Measurements from ENCODE around the gene BAG5. TPM values are rescaled to one million over a fixed set of nuclear protein-coding genes. Genes with fewer than 3 reads are reported as not detected.

Gene BAG5
- polyA plus RNA-seq, 1 experiment: 12.5 TPM

- H3K9me3 ChIP-seq (ENCODE audit: control insufficient read depth, insufficient read depth, low read length): peaks cover 4% of the 10 kb centered on the region; the same call in 1 of the 2 replicates
- CTCF ChIA-PET: no interaction called here
- H3K27me3 ChIP-seq (ENCODE audit: control insufficient read depth, insufficient read depth, low read length): no peaks in the 10 kb centered on the region
- no peak for TF ChIP-seq CTCF (IDR thresholded peaks at IDR 0.05; ENCODE audit: low read depth, low read length)
- DNase-seq (ENCODE audit: low read depth, low spot score): no peak
- no peak overlapping the region for H3K27ac ChIP-seq (ENCODE audit: low read depth, low read length)
- peak overlapping the region; percentile 83; the same call in 1 of the 2 replicates for H3K4me3 ChIP-seq (ENCODE audit: low read depth, low read length)
- POLR2A ChIA-PET: interaction anchor here (1.8 kb wide), 1 partner anchor 20 kb away, joined by 7 read pairs; no protein-coding TSS in a partner anchor
Measured at GRCh38 chr14:103560691-103561090, 1.8 kb downstream of the BAG5 start.

DNA sequence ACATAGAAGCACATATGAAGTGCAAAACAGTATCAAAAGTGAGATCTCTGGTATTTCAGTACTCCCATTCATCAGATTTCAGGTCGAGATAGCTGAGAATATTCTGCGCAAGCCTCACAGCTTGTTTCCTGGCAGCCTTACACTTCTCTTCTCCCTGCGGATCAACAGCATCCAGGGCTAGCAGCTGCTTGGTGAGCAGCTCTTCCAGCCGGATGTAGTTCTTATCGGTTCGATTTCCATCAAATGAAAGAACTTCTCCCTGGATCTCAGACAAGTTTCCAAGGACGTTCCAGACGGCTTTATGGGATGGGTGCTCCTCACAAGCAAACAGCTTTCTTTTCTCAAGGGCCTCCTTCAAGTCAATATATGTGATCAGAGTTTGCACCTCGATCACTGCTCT is 2.7 kb downstream of the BAG5 start:
- TF ChIP-seq CTCF (IDR thresholded peaks at IDR 0.05; ENCODE audit: low read depth, low read length): no peak
- H3K27me3 ChIP-seq (ENCODE audit: control insufficient read depth, insufficient read depth, low read length): no peaks in the 10 kb centered on the region
- H3K27ac ChIP-seq (ENCODE audit: low read depth, low read length): no peak overlapping the region
- CTCF ChIA-PET: interaction anchor here (0.7 to 4.1 kb wide), 2 partner anchors 12 to 60 kb away, joined by 3 to 22 read pairs; no protein-coding TSS in a partner anchor
- no peak for DNase-seq (ENCODE audit: low read depth, low spot score)
- peaks cover 4% of the 10 kb centered on the region; the same call in 1 of the 2 replicates for H3K9me3 ChIP-seq (ENCODE audit: control insufficient read depth, insufficient read depth, low read length)
- no peak overlapping the region for H3K4me3 ChIP-seq (ENCODE audit: low read depth, low read length)
- POLR2A ChIA-PET: no interaction called here

DNA sequence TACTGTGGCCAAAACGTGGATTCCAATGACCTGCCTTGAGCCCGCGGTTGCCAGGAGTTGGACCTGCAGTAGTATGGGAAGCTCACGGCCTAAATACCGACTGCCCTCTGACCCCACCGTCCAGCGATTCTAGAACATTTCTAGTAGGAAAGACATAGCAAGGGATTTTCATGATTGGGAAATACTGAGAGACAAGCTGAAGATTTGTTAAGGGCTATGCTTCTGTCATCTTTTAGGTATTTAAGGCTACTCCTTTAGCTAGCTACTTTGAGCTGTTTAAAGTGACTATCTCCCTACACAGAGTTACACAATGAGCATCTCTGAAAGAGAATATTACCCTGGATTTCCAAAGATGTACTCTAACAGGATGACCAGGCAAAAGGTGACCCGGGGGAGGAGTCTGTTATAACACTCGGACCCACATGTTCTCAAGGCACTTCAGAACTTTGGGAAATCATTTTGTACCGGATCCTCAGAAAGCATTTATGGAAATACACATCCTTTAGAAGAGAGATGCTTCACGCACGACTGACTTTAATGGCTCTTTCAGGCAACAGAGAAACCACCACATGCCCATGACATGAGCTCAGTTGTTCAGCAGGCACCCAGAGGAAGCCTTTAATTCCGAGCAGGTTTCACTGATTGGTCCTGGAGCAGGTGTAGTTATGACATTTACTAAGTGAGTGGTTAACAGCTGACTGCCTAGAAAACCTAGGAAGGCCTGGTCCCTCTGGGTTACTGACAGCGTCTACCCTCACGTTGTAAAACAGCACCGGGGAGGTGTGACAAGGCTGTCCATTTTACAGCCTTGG is 4.2 kb downstream of the BAG5 start:
- Histone ChIP-seq H3K9me3 (ENCODE audit: control insufficient read depth, insufficient read depth, low read length) (peaks cover 4% of the 10 kb centered on the region; the same call in 1 of the 2 replicates), H3K27ac (ENCODE audit: low read depth, low read length) (peak overlapping the region; percentile 42), H3K27me3 (ENCODE audit: control insufficient read depth, insufficient read depth, low read length) (no peaks in the 10 kb centered on the region), H3K4me3 (ENCODE audit: low read depth, low read length) (no peak overlapping the region)
- DNase-seq (ENCODE audit: low read depth, low spot score): no peak
- POLR2A ChIA-PET: interaction anchor here (1.2 kb wide), 1 partner anchor 30 kb away, joined by 3 read pairs; no protein-coding TSS in a partner anchor
- TF ChIP-seq CTCF (IDR thresholded peaks at IDR 0.05; ENCODE audit: low read depth, low read length): no peak
- CTCF ChIA-PET: interaction anchor here (0.7 to 4.1 kb wide), 3 partner anchors 10 to 169 kb away, joined by 4 to 22 read pairs (median 6); no protein-coding TSS in a partner anchor

DNA sequence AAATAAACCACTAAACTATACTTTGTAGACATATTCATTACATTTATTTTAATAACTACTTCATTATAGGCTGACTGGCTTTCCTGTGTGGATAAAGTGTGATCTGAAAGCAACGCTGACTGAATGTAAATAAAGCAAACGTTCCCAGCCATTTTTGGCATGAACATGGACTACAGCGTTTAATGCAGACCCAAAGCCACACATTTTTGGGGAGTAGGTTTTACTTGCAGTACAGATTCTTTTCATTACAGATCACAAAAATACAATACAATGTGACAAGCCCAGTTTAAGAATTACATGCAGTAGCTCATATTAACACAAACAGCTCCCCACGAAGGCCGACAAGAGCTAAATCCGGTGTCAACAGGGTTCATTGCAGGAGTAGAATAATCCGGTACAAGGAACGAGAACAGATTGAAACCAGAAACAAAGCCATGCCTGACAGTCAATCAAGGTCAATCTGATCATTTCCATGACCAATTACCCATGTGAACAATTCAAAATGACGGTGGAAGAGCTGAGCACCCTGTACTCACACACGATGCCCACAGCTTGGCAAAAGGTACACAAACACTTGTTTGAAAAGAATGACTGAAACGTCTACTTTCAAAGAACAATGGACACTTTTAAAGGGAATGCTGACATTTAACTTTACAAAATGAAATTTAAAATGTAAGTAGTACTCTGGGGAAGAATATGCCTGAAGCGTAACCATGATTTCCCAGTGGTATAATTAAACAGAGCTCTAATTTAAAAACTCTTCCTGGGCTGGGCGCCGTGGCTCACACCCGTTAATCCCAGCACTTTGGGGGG is 5.3 kb downstream of the BAG5 start:
- POLR2A ChIA-PET: no interaction called here
- no peaks in the 10 kb centered on the region; the same call in 1 of the 2 replicates for H3K9me3 ChIP-seq (ENCODE audit: control insufficient read depth, insufficient read depth, low read length)
- H3K4me3 ChIP-seq (ENCODE audit: low read depth, low read length): no peak overlapping the region
- CTCF ChIA-PET: interaction anchor here (1.0 to 4.1 kb wide), 2 partner anchors 9 to 39 kb away, joined by 4 to 22 read pairs; no protein-coding TSS in a partner anchor
- no peaks in the 10 kb centered on the region for H3K27me3 ChIP-seq (ENCODE audit: control insufficient read depth, insufficient read depth, low read length)
- no peak for TF ChIP-seq CTCF (IDR thresholded peaks at IDR 0.05; ENCODE audit: low read depth, low read length)
- H3K27ac ChIP-seq (ENCODE audit: low read depth, low read length): no peak overlapping the region
- no peak for DNase-seq (ENCODE audit: low read depth, low spot score)

Data from AG04450 (cell line).